HepG2 (cell line): ENCODE measurements around the gene PTGES3. TPM values are rescaled to one million over a fixed set of nuclear protein-coding genes. Genes with fewer than 3 reads are reported as not detected.

Experiments
- ARID2 ChIP-seq: sonication (generic); formaldehyde crosslinking; IDR thresholded peaks from 2 replicates; pipeline ENCODE4 v1.8.1; 2022; ENCODE audit warnings: mild to moderate bottlenecking, missing genetic modification reagents, borderline replicate concordance
- CBX2 ChIP-seq, 2 experiments: fragments of 200-600 bp in 1 of 2; sonication (generic); formaldehyde crosslinking in 1 of 2; IDR thresholded peaks; 2 replicates each; pipeline versions ENCODE4 v1.7.0 to v1.8.1; 2018 to 2022; ENCODE audit warnings: low read depth in 2 of 2, low read length in 1 of 2, mild to moderate bottlenecking in 1 of 2, missing genetic modification reagents in 1 of 2
- CREM ChIP-seq, 2 experiments: sonication (generic) in 1 of 2; formaldehyde crosslinking in 1 of 2; IDR thresholded peaks; 2 replicates each; pipeline versions ENCODE4 v1.4.0 to v1.6.1; 2016 to 2020; ENCODE audit warnings: antibody characterized with exemption in 1 of 2, mild to moderate bottlenecking in 1 of 2, missing genetic modification reagents in 1 of 2
- FUBP1 ChIP-seq: sonication (generic); formaldehyde crosslinking; IDR thresholded peaks from 2 replicates; pipeline ENCODE4 v1.5.1; 2020; ENCODE audit warnings: missing genetic modification reagents, mild to moderate bottlenecking, borderline replicate concordance
- GATAD2A ChIP-seq: IDR thresholded peaks from 2 replicates; pipeline ENCODE4 v1.6.1; 2016
- LRRFIP1 ChIP-seq: sonication (generic); formaldehyde crosslinking; conservative IDR thresholded peaks from 2 replicates; pipeline ENCODE4 v1.4.0; 2020; ENCODE audit warnings: missing genetic modification reagents
- NONO ChIP-seq, 2 experiments: fragments of 450-650 bp in 1 of 2; sonication (generic) in 1 of 2; formaldehyde crosslinking in 1 of 2; IDR thresholded peaks in 1 of 2; conservative IDR thresholded peaks in 1 of 2; 2 replicates each; pipeline versions ENCODE4 v1.6.1 to v1.8.0; 2017 to 2022; ENCODE audit warnings: mild to moderate bottlenecking in 1 of 2, missing genetic modification reagents in 1 of 2, moderate library complexity in 1 of 2
- NR1H2 ChIP-seq: sonication (generic); formaldehyde crosslinking; IDR thresholded peaks from 2 replicates; pipeline ENCODE4 v1.8.1; 2022; ENCODE audit warnings: low read depth, missing genetic modification reagents, borderline replicate concordance
- PCBP1 ChIP-seq: fragments of 200-400 bp; formaldehyde crosslinking; IDR thresholded peaks from 2 replicates; pipeline ENCODE4 v1.6.1; 2017; ENCODE audit warnings: mild to moderate bottlenecking, low read depth, low read length, borderline replicate concordance
- POLR2A ChIP-seq, 2 experiments: IDR thresholded peaks; 2 replicates each; pipeline ENCODE4 v1.6.1; 2011; ENCODE audit warnings: low read depth in 2 of 2, low read length in 2 of 2, mild to moderate bottlenecking in 1 of 2, moderate library complexity in 1 of 2; ENCODE audit not compliant: insufficient read depth in 1 of 2
- POLR2AphosphoS5 ChIP-seq: IDR thresholded peaks from 2 replicates; pipeline ENCODE4 v1.6.1; 2012; ENCODE audit warnings: low read depth, low read length
- REXO4 ChIP-seq: sonication (generic); formaldehyde crosslinking; IDR thresholded peaks from 2 replicates; pipeline ENCODE4 v1.8.0; 2022; ENCODE audit warnings: missing genetic modification reagents, mild to moderate bottlenecking, borderline replicate concordance
- SMAD1 ChIP-seq: sonication (generic); formaldehyde crosslinking; IDR thresholded peaks from 2 replicates; pipeline ENCODE4 v1.4.0; 2020; ENCODE audit warnings: missing genetic modification reagents, low read depth, mild to moderate bottlenecking, borderline replicate concordance
- TMF1 ChIP-seq: sonication (generic); formaldehyde crosslinking; IDR thresholded peaks from 2 replicates; pipeline ENCODE4 v1.8.1; 2022; ENCODE audit warnings: low read depth, missing genetic modification reagents
- TRIM24 ChIP-seq: sonication (generic); formaldehyde crosslinking; IDR thresholded peaks from 2 replicates; pipeline ENCODE4 v1.8.0; 2022; ENCODE audit warnings: mild to moderate bottlenecking, missing genetic modification reagents
- ZFP36L1 ChIP-seq: sonication (generic); formaldehyde crosslinking; IDR thresholded peaks from 2 replicates; pipeline ENCODE4 v1.8.0; 2022; ENCODE audit warnings: mild to moderate bottlenecking, missing genetic modification reagents, moderate library complexity
- ZNF350 ChIP-seq: sonication (generic); formaldehyde crosslinking; IDR thresholded peaks from 2 replicates; pipeline ENCODE4 v1.4.0; 2020; ENCODE audit warnings: mild to moderate bottlenecking, low read depth, missing genetic modification reagents, borderline replicate concordance
- ZNF432 ChIP-seq: sonication (generic); formaldehyde crosslinking; IDR thresholded peaks from 2 replicates; pipeline ENCODE4 v1.5.0; 2020; ENCODE audit warnings: missing genetic modification reagents, mild to moderate bottlenecking, borderline replicate concordance
- ZNF501 ChIP-seq: sonication (generic); formaldehyde crosslinking; IDR thresholded peaks from 2 replicates; pipeline ENCODE4 v1.5.1; 2020; ENCODE audit warnings: mild to moderate bottlenecking, moderate library complexity, missing genetic modification reagents
- ZNF546 ChIP-seq: sonication (generic); formaldehyde crosslinking; conservative IDR thresholded peaks from 2 replicates; pipeline ENCODE4 v1.8.1; 2023; ENCODE audit warnings: mild to moderate bottlenecking, missing genetic modification reagents
- ZNF615 ChIP-seq: sonication (generic); formaldehyde crosslinking; IDR thresholded peaks from 2 replicates; pipeline ENCODE4 v1.5.0; 2020; ENCODE audit warnings: mild to moderate bottlenecking, missing genetic modification reagents, borderline replicate concordance
- ZNF660 ChIP-seq: sonication (generic); formaldehyde crosslinking; IDR thresholded peaks from 2 replicates; pipeline ENCODE4 v1.5.1; 2020; ENCODE audit warnings: mild to moderate bottlenecking, low read depth, missing genetic modification reagents, borderline replicate concordance
- ZNF749 ChIP-seq: sonication (generic); formaldehyde crosslinking; IDR thresholded peaks from 2 replicates; pipeline ENCODE4 v1.8.0; 2022; ENCODE audit warnings: mild to moderate bottlenecking, missing genetic modification reagents, moderate library complexity, borderline replicate concordance
- ZNF776 ChIP-seq: sonication (generic); formaldehyde crosslinking; IDR thresholded peaks from 2 replicates; pipeline ENCODE4 v1.4.0; 2020; ENCODE audit warnings: mild to moderate bottlenecking, missing genetic modification reagents
- ZNF816 ChIP-seq: sonication (generic); formaldehyde crosslinking; IDR thresholded peaks from 2 replicates; pipeline ENCODE4 v1.8.0; 2022; ENCODE audit warnings: missing genetic modification reagents, mild to moderate bottlenecking, borderline replicate concordance
- polyA plus RNA-seq, 8 experiments: library from polyadenylated mRNA; depleted of rRNA in 3 of 8; stranded (reverse) in 7 of 8; unstranded in 1 of 8; fragments of >200 nt; fragmentation: Illumina TruSeq in 4 of 8; extraction: Trizol in 4 of 8; gene quantifications; 2 replicates each; pipeline versions ENCODE4 v1.2.1 to v1.2.3, GENCODE V29; 2011 to 2016; ENCODE audit warnings: low read depth in 4 of 8, missing spikeins in 1 of 8, mixed read lengths in 1 of 8; ENCODE audit not compliant: insufficient read depth in 1 of 8
- total RNA-seq, 5 experiments: library from RNA; depleted of rRNA; stranded (reverse); fragments of >200 nt; fragmentation: Illumina TruSeq; extraction: Trizol; gene quantifications; 2 replicates each; pipeline ENCODE4 v1.2.3, GENCODE V29; 2016; ENCODE audit warnings: low read depth in 1 of 5

PTGES3 gene
- total and polyA plus RNA-seq, 2 of the 13 experiments (the other 11 are each of a cell fraction or from before 2014, with no cell fraction given): 54.4 to 159 TPM

- 0 out of 2 replicates have a peak, but pooled peaks have one; percentile 35 for TF ChIP-seq ZNF816 (CRISPR knock-in tag)
- no peak for TF ChIP-seq ZNF546
- TF ChIP-seq ZFP36L1 (CRISPR knock-in tag): peak; percentile 70; the same call in 1 of the 2 replicates
- TF ChIP-seq FUBP1: no peak
- no peak; the same call in 1 of the 2 replicates for TF ChIP-seq SMAD1 (CRISPR knock-in tag)
- TF ChIP-seq CREM (IDR thresholded peaks at IDR 0.05): no peak
- TF ChIP-seq CREM (CRISPR knock-in tag; IDR thresholded peaks at IDR 0.05): no peak
- no peak for TF ChIP-seq CBX2 (IDR thresholded peaks at IDR 0.05; ENCODE audit: low read depth, low read length)
- TF ChIP-seq CBX2 (CRISPR knock-in tag; IDR thresholded peaks at IDR 0.05; ENCODE audit: low read depth): no peak
- no peak for TF ChIP-seq NONO (IDR thresholded peaks at IDR 0.05)
- peak; percentile 69 for TF ChIP-seq NONO (CRISPR knock-in tag; conservative IDR thresholded peaks at IDR 0.05)
- TF ChIP-seq PCBP1: no peak
- TF ChIP-seq ZNF660 (CRISPR knock-in tag): no peak
- TF ChIP-seq REXO4 (CRISPR knock-in tag): 0 out of 2 replicates have a peak, but pooled peaks have one; percentile 13
- peak in 1 of 2 experiments; percentile 40; a peak in 1 of 4 replicates for TF ChIP-seq POLR2A (IDR thresholded peaks at IDR 0.05; ENCODE audit: insufficient read depth in 1 of 2, low read depth in 2 of 2, low read length in 2 of 2)
- TF ChIP-seq TRIM24 (CRISPR knock-in tag): no peak
- 0 out of 2 replicates have a peak, but pooled peaks have one; percentile 41 for TF ChIP-seq ZNF350 (CRISPR knock-in tag)
- peak; percentile 38; the same call in 1 of the 2 replicates for TF ChIP-seq GATAD2A
- TF ChIP-seq LRRFIP1: no peak
- TF ChIP-seq POLR2AphosphoS5: peak; percentile 32; the same call in 1 of the 2 replicates
- 0 out of 2 replicates have a peak, but pooled peaks have one; percentile 67 for TF ChIP-seq ZNF615
- TF ChIP-seq TMF1 (CRISPR knock-in tag): 0 out of 2 replicates have a peak, but pooled peaks have one; percentile 42
- TF ChIP-seq NR1H2: 0 out of 2 replicates have a peak, but pooled peaks have one; percentile 30
- TF ChIP-seq ZNF749 (CRISPR knock-in tag): 0 out of 2 replicates have a peak, but pooled peaks have one; percentile 30
- TF ChIP-seq ZNF501 (CRISPR knock-in tag): peak; percentile 52; the same call in 1 of the 2 replicates
- TF ChIP-seq ARID2 (CRISPR knock-in tag): 0 out of 2 replicates have a peak, but pooled peaks have one; percentile 25
- 0 out of 2 replicates have a peak, but pooled peaks have one; percentile 48 for TF ChIP-seq ZNF776 (CRISPR knock-in tag)
- TF ChIP-seq ZNF432 (CRISPR knock-in tag): no peak
These were observed 53.7 kb downstream of the PTGES3 start (continued) for GRCh38 chr12:56634242-56634836.
